Measurements from ENCODE around the gene CROCC2.

The CROCC2 gene

GRCh38 chr2:240992572-240993291, 86.6 kb downstream of the CROCC2 start:
- DNase-seq = no peak

GRCh38 chr2:240993446-240994170, 87.5 kb downstream of the CROCC2 start:
- DNase-seq = no peak

- no peak for DNase-seq
These were observed 88.2 kb downstream of the CROCC2 start for GRCh38 chr2:240994171-240994896.

GRCh38 chr2:240995041-240996021, 89.2 kb downstream of the CROCC2 start:
- no peak for DNase-seq

GRCh38 chr2:240996161-240996833, 90.2 kb downstream of the CROCC2 start:
- no peak for DNase-seq

- DNase-seq = no peak
These were observed 90.7 kb downstream of the CROCC2 start for GRCh38 chr2:240996834-240997140.

- no peak for DNase-seq
These were observed 91.2 kb downstream of the CROCC2 start for GRCh38 chr2:240997141-240997855.

- DNase-seq = peak; percentile 44
These were observed 91.9 kb downstream of the CROCC2 start, which contains the start of gene SNED1 for GRCh38 chr2:240997856-240998705. SNED1 (plus strand) TSS chr2:240998618; CDS start chr2:240998838, 220 bp downstream.

- DNase-seq = no peak
These were observed 92.5 kb downstream of the CROCC2 start for GRCh38 chr2:240998706-240998994.

- no peak for DNase-seq
These were observed 93.1 kb downstream of the CROCC2 start for GRCh38 chr2:240998995-240999791.

GRCh38 chr2:240999873-241000541, 93.9 kb downstream of the CROCC2 start:
- DNase-seq = no peak

- DNase-seq = no peak
These were observed 94.7 kb downstream of the CROCC2 start for GRCh38 chr2:241000831-241001321.

- no peak for DNase-seq
These were observed 95.5 kb downstream of the CROCC2 start for GRCh38 chr2:241001413-241002274.

- no peak for DNase-seq
These were observed 96.3 kb downstream of the CROCC2 start for GRCh38 chr2:241002275-241003046.

GRCh38 chr2:241003047-241003360, 96.9 kb downstream of the CROCC2 start:
- no peak for DNase-seq

- DNase-seq = no peak
These were observed 97.2 kb downstream of the CROCC2 start for GRCh38 chr2:241003369-241003768.

All from activated CD4-positive, alpha-beta T cell treated with anti-CD3 and anti-CD28 coated beads, Interleukin-2, Interleukin-6, amounts not matched to agents 100 ng/mL and 50 ng/mL, durations not matched to agents 16 hours and 8 hours (primary cell).